Parathyroid adenoma (tissue), 2 donors: ENCODE data around the gene MSI2.

Source experiments
- H2AFZ ChIP-seq: fragments of 300-600 bp; sonication (generic); one replicate; pipeline ENCODE4 v1.7.0; 2017; ENCODE audit warnings: antibody characterized with exemption, mild to moderate bottlenecking
- H3K27ac ChIP-seq: fragments of 300-600 bp; sonication (generic); one replicate; pipeline ENCODE4 v1.7.0; 2017
- H3K27me3 ChIP-seq: fragments of 300-600 bp; sonication (generic); one replicate; pipeline ENCODE4 v1.7.0; 2017; ENCODE audit warnings: low read length; ENCODE audit not compliant: control insufficient read depth, insufficient read depth
- H3K36me3 ChIP-seq: fragments of 300-600 bp; sonication (generic); one replicate; pipeline ENCODE4 v1.7.0; 2017; ENCODE audit warnings: low read length; ENCODE audit not compliant: control insufficient read depth, insufficient read depth
- H3K4me1 ChIP-seq: fragments of 300-600 bp; sonication (generic); one replicate; pipeline ENCODE4 v1.7.0; 2017; ENCODE audit warnings: control low read depth
- H3K4me2 ChIP-seq: fragments of 300-600 bp; sonication (generic); one replicate; pipeline ENCODE4 v1.7.0; 2017; ENCODE audit warnings: low read length
- H3K4me3 ChIP-seq: fragments of 300-600 bp; sonication (generic); one replicate; pipeline ENCODE4 v1.7.0; 2017; ENCODE audit warnings: low read depth, low read length
- H3K79me2 ChIP-seq: fragments of 300-600 bp; sonication (generic); one replicate; pipeline ENCODE4 v1.7.0; 2017; ENCODE audit warnings: control low read depth
- H3K9ac ChIP-seq: fragments of 300-600 bp; sonication (generic); one replicate; pipeline ENCODE4 v1.7.0; 2017; ENCODE audit warnings: mild to moderate bottlenecking
- H3K9me3 ChIP-seq: fragments of 300-600 bp; sonication (generic); one replicate; pipeline ENCODE4 v1.7.0; 2017; ENCODE audit warnings: low read length; ENCODE audit not compliant: control insufficient read depth
- TF ChIP-seq, protein P1 (sequence below): fragments of 300-600 bp; sonication (generic); IDR thresholded peaks from one replicate; pipeline ENCODE4 v1.7.0; 2017; ENCODE audit warnings: antibody characterized with exemption, mild to moderate bottlenecking
- donor health status: primary hyperparathyroidism.

The MSI2 gene

DNA sequence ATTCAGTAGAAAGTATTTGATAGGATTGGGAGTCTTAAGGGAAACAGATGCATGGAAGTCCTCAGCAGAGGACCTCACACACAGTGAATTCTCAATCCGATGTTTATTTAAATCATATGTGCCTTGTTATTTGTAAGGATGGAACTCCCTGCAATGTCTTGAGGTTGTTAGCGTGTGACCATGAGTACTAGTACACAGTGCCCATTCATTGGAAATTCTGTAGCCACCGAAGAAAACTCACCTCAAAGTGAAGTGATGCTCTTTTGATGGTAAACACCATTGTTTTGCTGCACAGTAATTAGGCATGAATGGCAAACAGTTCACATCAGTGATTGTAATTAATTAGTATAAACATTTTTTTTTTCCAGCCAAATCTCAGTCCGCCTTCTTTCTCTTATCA, 173.6 kb downstream of the MSI2 start:
- Histone ChIP-seq H3K36me3 (no peaks in the 10 kb centered on the region), H3K4me3 (no peak overlapping the region), H3K27me3 (no peaks in the 10 kb centered on the region), H3K4me1 (peaks cover 14% of the 10 kb centered on the region), H3K9ac (no peak overlapping the region), H2AFZ (no peak overlapping the region), H3K4me2 (no peak overlapping the region), H3K9me3 (no peaks in the 10 kb centered on the region), H3K27ac (no peak overlapping the region), H3K79me2 (peaks cover 79% of the 10 kb centered on the region)
- TF ChIP-seq, protein P1, sequence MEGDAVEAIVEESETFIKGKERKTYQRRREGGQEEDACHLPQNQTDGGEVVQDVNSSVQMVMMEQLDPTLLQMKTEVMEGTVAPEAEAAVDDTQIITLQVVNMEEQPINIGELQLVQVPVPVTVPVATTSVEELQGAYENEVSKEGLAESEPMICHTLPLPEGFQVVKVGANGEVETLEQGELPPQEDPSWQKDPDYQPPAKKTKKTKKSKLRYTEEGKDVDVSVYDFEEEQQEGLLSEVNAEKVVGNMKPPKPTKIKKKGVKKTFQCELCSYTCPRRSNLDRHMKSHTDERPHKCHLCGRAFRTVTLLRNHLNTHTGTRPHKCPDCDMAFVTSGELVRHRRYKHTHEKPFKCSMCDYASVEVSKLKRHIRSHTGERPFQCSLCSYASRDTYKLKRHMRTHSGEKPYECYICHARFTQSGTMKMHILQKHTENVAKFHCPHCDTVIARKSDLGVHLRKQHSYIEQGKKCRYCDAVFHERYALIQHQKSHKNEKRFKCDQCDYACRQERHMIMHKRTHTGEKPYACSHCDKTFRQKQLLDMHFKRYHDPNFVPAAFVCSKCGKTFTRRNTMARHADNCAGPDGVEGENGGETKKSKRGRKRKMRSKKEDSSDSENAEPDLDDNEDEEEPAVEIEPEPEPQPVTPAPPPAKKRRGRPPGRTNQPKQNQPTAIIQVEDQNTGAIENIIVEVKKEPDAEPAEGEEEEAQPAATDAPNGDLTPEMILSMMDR: no peak

DNA sequence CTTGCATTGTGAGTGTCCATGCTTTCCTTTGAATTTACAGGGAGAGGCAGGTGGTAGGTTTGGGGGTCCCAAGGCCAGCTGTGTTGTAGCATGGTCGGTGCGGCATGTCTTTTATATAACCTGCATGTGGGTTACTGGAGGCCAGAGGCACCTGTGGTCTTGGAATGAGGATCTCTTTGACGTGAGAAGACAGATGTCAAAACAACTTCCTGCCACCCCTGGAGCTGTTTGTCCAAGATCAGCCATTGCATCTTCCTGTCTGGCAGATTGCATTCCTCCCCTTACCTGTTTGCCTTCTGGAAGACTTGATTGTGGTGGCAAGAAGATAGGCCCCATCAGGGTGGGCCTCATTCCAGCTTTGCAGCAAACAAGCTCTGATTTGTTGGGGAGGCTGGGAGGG, 175.1 kb downstream of the MSI2 start:
- TF ChIP-seq, protein P1: no peak
- Histone ChIP-seq H3K9me3 (no peaks in the 10 kb centered on the region), H3K4me3 (no peak overlapping the region), H3K4me1 (peaks cover 14% of the 10 kb centered on the region), H3K36me3 (no peaks in the 10 kb centered on the region), H2AFZ (no peak overlapping the region), H3K27ac (no peak overlapping the region), H3K27me3 (no peaks in the 10 kb centered on the region), H3K79me2 (peaks cover 85% of the 10 kb centered on the region), H3K9ac (no peak overlapping the region), H3K4me2 (no peak overlapping the region)

GRCh38 chr17:57432507-57433277, 176.4 kb downstream of the MSI2 start:
- H3K9ac ChIP-seq: no peak overlapping the region
- no peaks in the 10 kb centered on the region for H3K36me3 ChIP-seq
- TF ChIP-seq, protein P1: no peak
- H2AFZ ChIP-seq: no peak overlapping the region
- H3K27me3 ChIP-seq: no peaks in the 10 kb centered on the region
- H3K79me2 ChIP-seq: peaks cover 89% of the 10 kb centered on the region
- no peak overlapping the region for H3K4me3 ChIP-seq
- H3K4me2 ChIP-seq: no peak overlapping the region
- peaks cover 21% of the 10 kb centered on the region for H3K4me1 ChIP-seq
- no peak overlapping the region for H3K27ac ChIP-seq
- H3K9me3 ChIP-seq: no peaks in the 10 kb centered on the region

GRCh38 chr17:57433452-57433851, 177.1 kb downstream of the MSI2 start:
- H2AFZ ChIP-seq: no peak overlapping the region
- no peak overlapping the region for H3K4me3 ChIP-seq
- TF ChIP-seq, protein P1: no peak
- no peak overlapping the region for H3K4me2 ChIP-seq
- H3K9me3 ChIP-seq: no peaks in the 10 kb centered on the region
- peaks cover 25% of the 10 kb centered on the region for H3K4me1 ChIP-seq
- no peaks in the 10 kb centered on the region for H3K36me3 ChIP-seq
- H3K9ac ChIP-seq: no peak overlapping the region
- no peaks in the 10 kb centered on the region for H3K27me3 ChIP-seq
- H3K27ac ChIP-seq: no peak overlapping the region
- H3K79me2 ChIP-seq: peaks cover 93% of the 10 kb centered on the region

- Histone ChIP-seq H3K4me3 (no peak overlapping the region), H3K9me3 (no peaks in the 10 kb centered on the region), H3K36me3 (no peaks in the 10 kb centered on the region), H3K27me3 (no peaks in the 10 kb centered on the region), H3K4me1 (peaks cover 27% of the 10 kb centered on the region), H3K79me2 (peaks cover 92% of the 10 kb centered on the region), H3K9ac (no peak overlapping the region), H3K4me2 (no peak overlapping the region), H2AFZ (no peak overlapping the region), H3K27ac (no peak overlapping the region)
- TF ChIP-seq, protein P1: no peak
Measured at GRCh38 chr17:57434361-57434760, 178.0 kb downstream of the MSI2 start.
